HCT116 (cell line): ENCODE results near the gene WWTR1. TPM values are rescaled to one million over a fixed set of nuclear protein-coding genes. Genes with fewer than 3 reads are reported as not detected.

ENCODE experiments used
- ATAC-seq: fragments of 200-7000 bp; cut with Tn5 transposase; 2 replicates; pipeline ENCODE4 v1.9.1; 2020; ENCODE audit warnings: mild to moderate bottlenecking, moderate library complexity
- BruUV-seq: library from RNA; stranded (reverse); fragments of 400-500 nt; replicated peaks from 2 replicates; lab custom pipeline; 2021; lab: Mats Ljungman, UMichigan
- CTCF ChIA-PET: fragments of 300-600 bp; sonication (Branson Sonifier 250); formaldehyde crosslinking; loops from one replicate; lab custom pipeline; 2021; ENCODE audit warnings: antibody characterized with exemption; lab: Charles Lee
- POLR2A ChIA-PET: fragments of 300-600, 350-600 bp; sonication (Branson Sonifier 250); formaldehyde crosslinking; loops from one replicate; lab custom pipeline; 2021; ENCODE audit warnings: antibody characterized with exemption; lab: Charles Lee
- RAD21 ChIA-PET, 2 experiments: fragments of 300-600 bp; sonication (Branson Sonifier 250); formaldehyde crosslinking; loops; one replicate each; lab custom pipeline; 2023; ENCODE audit warnings: low total read pairs in 2 of 2; ENCODE audit not compliant: uncharacterized antibody in 2 of 2, unreplicated experiment in 2 of 2, low non-redundant PET in 1 of 2; lab: Charles Lee
- DNase-seq: peaks from one replicate; pipeline ENCODE4 v3.0.0-alpha.2; 2010; ENCODE audit warnings: low read depth, low spot score
- H2AFZ ChIP-seq: fragments of 200-600 bp; shearing (Covaris generic), sonication (generic); 2 replicates; pipeline ENCODE4 v1.6.1; 2017; ENCODE audit warnings: low read depth, mixed run types, mixed read lengths, antibody characterized with exemption, low read length; ENCODE audit not compliant: poor library complexity, severe bottlenecking
- H3K27ac ChIP-seq: 2 replicates; pipeline ENCODE4 v1.5.1; 2012; ENCODE audit warnings: low read depth, low read length
- H3K27me3 ChIP-seq: fragments of 200-600 bp; sonication (generic); 2 replicates; pipeline ENCODE4 v1.6.1; 2016; ENCODE audit warnings: mixed run types, low read length, mixed read lengths; ENCODE audit not compliant: insufficient read depth
- H3K36me3 ChIP-seq, 2 experiments: fragments of 200-500 bp in 1 of 2; fragments of 200-600 bp in 1 of 2; sonication (Bioruptor generic) in 1 of 2; sonication (generic) in 1 of 2; 2 replicates each; pipeline versions ENCODE4 v1.5.1 to v1.6.1; 2014 to 2016; ENCODE audit warnings: low read length in 2 of 2, inconsistent platforms in 1 of 2, mixed read lengths in 1 of 2, mixed run types in 1 of 2; ENCODE audit not compliant: insufficient read depth in 2 of 2, control insufficient read depth in 1 of 2
- H3K4me1 ChIP-seq, 2 experiments: fragments of 200-600 bp in 1 of 2; sonication (generic) in 1 of 2; 2 replicates each; pipeline versions ENCODE4 v1.5.1 to v1.6.1; 2012 to 2017; ENCODE audit warnings: low read length in 2 of 2, inconsistent platforms in 1 of 2, mild to moderate bottlenecking in 1 of 2, mixed read lengths in 1 of 2, mixed run types in 1 of 2, moderate library complexity in 1 of 2; ENCODE audit not compliant: insufficient read depth in 2 of 2, control insufficient read depth in 1 of 2
- H3K4me2 ChIP-seq: fragments of 200-600 bp; sonication (generic); 2 replicates; pipeline ENCODE4 v1.6.1; 2017; ENCODE audit warnings: mixed run types, low read length, mixed read lengths
- H3K4me3 ChIP-seq, 2 experiments: fragments of 200-600 bp in 1 of 2; sonication (generic) in 1 of 2; replicated peaks in 1 of 2; 2 replicates each; pipeline ENCODE4 v1.5.1; 2011 to 2016; ENCODE audit warnings: low read length in 2 of 2, control low read depth in 1 of 2, low read depth in 1 of 2, mild to moderate bottlenecking in 1 of 2, mixed read lengths in 1 of 2, mixed run types in 1 of 2
- H3K79me2 ChIP-seq: fragments of 200-600 bp; sonication (generic); 2 replicates; pipeline ENCODE4 v1.6.1; 2017; ENCODE audit warnings: mild to moderate bottlenecking, mixed run types, low read length, moderate library complexity, mixed read lengths; ENCODE audit not compliant: insufficient read depth
- H3K9ac ChIP-seq: fragments of 200-600 bp; sonication (generic); 2 replicates; pipeline ENCODE4 v1.6.1; 2016; ENCODE audit warnings: low read length, mixed read lengths
- H3K9me2 ChIP-seq: fragments of 200-600 bp; sonication (generic), shearing (Covaris generic); 2 replicates; pipeline ENCODE4 v1.6.1; 2017; ENCODE audit warnings: mixed run types, mild to moderate bottlenecking, moderate library complexity; ENCODE audit not compliant: insufficient read depth
- H3K9me3 ChIP-seq, 2 experiments: fragments of 200-500 bp in 1 of 2; fragments of 200-600 bp in 1 of 2; sonication (Bioruptor generic) in 1 of 2; sonication (generic) in 1 of 2; 2 replicates each; pipeline ENCODE4 v1.6.1; 2014 to 2017; ENCODE audit warnings: low read length in 2 of 2, mixed read lengths in 2 of 2, inconsistent platforms in 1 of 2, low read depth in 1 of 2, mild to moderate bottlenecking in 1 of 2, mixed run types in 1 of 2, moderate library complexity in 1 of 2; ENCODE audit not compliant: control insufficient read depth in 1 of 2, insufficient read depth in 1 of 2
- H4K20me1 ChIP-seq: fragments of 200-600 bp; sonication (generic), shearing (Covaris generic); 2 replicates; pipeline ENCODE4 v1.6.1; 2017; ENCODE audit warnings: mixed run types, mild to moderate bottlenecking, moderate library complexity; ENCODE audit not compliant: insufficient read depth
- CEBPB ChIP-seq: IDR thresholded peaks from 2 replicates; pipeline ENCODE4 v1.6.1; 2012; ENCODE audit warnings: low read depth
- EZH2phosphoT487 ChIP-seq: fragments of 200-600 bp; IDR thresholded peaks from 2 replicates; pipeline ENCODE4 v1.6.1; 2018; ENCODE audit warnings: antibody characterized with exemption, borderline replicate concordance
- MAX ChIP-seq: IDR thresholded peaks from 2 replicates; pipeline ENCODE4 v1.6.1; 2012
- POLR2AphosphoS5 ChIP-seq: IDR thresholded peaks from 2 replicates; pipeline ENCODE4 v1.6.1; 2011; ENCODE audit warnings: mild to moderate bottlenecking, low read depth, low read length, moderate library complexity
- REST ChIP-seq: IDR thresholded peaks from 2 replicates; pipeline ENCODE4 v1.6.1; 2012; ENCODE audit warnings: low read depth
- SRF ChIP-seq: IDR thresholded peaks from 2 replicates; pipeline ENCODE4 v1.6.1; 2012; ENCODE audit warnings: low read depth
- TCF7L2 ChIP-seq: IDR thresholded peaks from 2 replicates; pipeline ENCODE4 v1.7.0; 2011; ENCODE audit warnings: borderline replicate concordance, inconsistent platforms; ENCODE audit not compliant: insufficient read depth, insufficient read length; ENCODE audit errors: extremely low read depth
- YY1 ChIP-seq: IDR thresholded peaks from 2 replicates; pipeline ENCODE4 v1.6.1; 2011; ENCODE audit warnings: low read length, low read depth, moderate library complexity, mild to moderate bottlenecking; ENCODE audit not compliant: insufficient replicate concordance; ENCODE audit errors: extremely low read depth
- ZFX ChIP-seq: fragments of 450-650 bp; IDR thresholded peaks from 2 replicates; pipeline ENCODE4 v1.6.1; 2017
- ZNF274 ChIP-seq: fragments of 200-500 bp; sonication (Bioruptor generic); IDR thresholded peaks from 2 replicates; pipeline ENCODE4 v1.6.1; 2014; ENCODE audit warnings: mild to moderate bottlenecking, low read depth, low read length, inconsistent platforms
- intact Hi-C: fragments of 100-400 bp; cut with micrococcal nuclease; formaldehyde crosslinking; loops from 2 replicates; pipeline ENCODE4 v1.10.0; 2022
- total RNA-seq: library from RNA; stranded (reverse); gene quantifications from one replicate; pipeline ENCODE4 v1.2.1, GENCODE V29; 2021; ENCODE audit not compliant: unreplicated experiment

WWTR1 gene
- total RNA-seq, 1 experiment from 2014 or later: 46.9 TPM

- H3K4me2 ChIP-seq: no peak overlapping the region
- DNase-seq: no peak
- TF ChIP-seq MAX (no peak), REST (no peak), SRF (no peak), CEBPB (no peak), POLR2AphosphoS5 (no peak), EZH2phosphoT487 (no peak), TCF7L2 (no peak), ZFX (no peak), ZNF274 (no peak), YY1 (no peak)
- intact Hi-C loops: loop anchor here (5.0 kb wide), 1 partner anchor 186 kb away; the partner anchor contains the start of gene COMMD2
- ChIA-PET RAD21 (no interaction called here), CTCF (interaction anchor here (1.6 to 2.8 kb wide), 2 partner anchors 11 to 92 kb away, joined by 3 to 19 read pairs; partner anchors contain the start of gene WWTR1), POLR2A (no interaction called here)
- no peaks in the 10 kb centered on the region for H3K27me3 ChIP-seq
- H3K9me2 ChIP-seq: no peaks in the 10 kb centered on the region
- H4K20me1 ChIP-seq: no peaks in the 10 kb centered on the region
- 0 out of 4 replicates have a peak, but pooled peaks cover 0 to 2% of the 10 kb centered on the region in 2 experiments for H3K36me3 ChIP-seq
- H3K4me1 ChIP-seq: peaks cover 8 to 15% of the 10 kb centered on the region in 2 experiments
- no peak overlapping the region for H3K9ac ChIP-seq
- no peaks in the 10 kb centered on the region for H3K9me3 ChIP-seq
- ATAC-seq: no peak
- no peak overlapping the region for H2AFZ ChIP-seq
- H3K27ac ChIP-seq: no peak overlapping the region
- no peak overlapping the region for H3K4me3 ChIP-seq
- no TSS peak for BruUV-seq
- peaks cover 26% of the 10 kb centered on the region for H3K79me2 ChIP-seq
Measured at GRCh38 chr3:149566292-149566975, 91.4 kb downstream of the WWTR1 start.
